ENCODE measurements around the gene CDH10.

GRCh38 chr5:24444414-24444813 is 200.4 kb downstream of the CDH10 start:
- TF ChIP-seq RAD21 (conservative IDR thresholded peaks at IDR 0.05 in 1 of 2, IDR thresholded peaks at IDR 0.05 in 1 of 2) (no peak), CTCF (IDR thresholded peaks at IDR 0.05) (no peak), RARB (CRISPR knock-in tag; IDR thresholded peaks at IDR 0.05) (no peak), REST (IDR thresholded peaks at IDR 0.05) (no peak), KDM5A (IDR thresholded peaks at IDR 0.05) (no peak), RNF2 (IDR thresholded peaks at IDR 0.05; ENCODE audit: borderline replicate concordance, low read depth) (no peak), MAFK (IDR thresholded peaks at IDR 0.05; ENCODE audit: partially characterized antibody) (no peak), PHF8 (IDR thresholded peaks at IDR 0.05; ENCODE audit: borderline replicate concordance, low read depth) (no peak), MAZ (IDR thresholded peaks at IDR 0.05; ENCODE audit: borderline replicate concordance, low read depth, low read length) (no peak), KDM1A (IDR thresholded peaks at IDR 0.05; ENCODE audit: low read depth) (no peak), E2F6 (IDR thresholded peaks at IDR 0.05; ENCODE audit: borderline replicate concordance, low read depth) (no peak), MYC (IDR thresholded peaks at IDR 0.05; ENCODE audit: borderline replicate concordance, low read length) (no peak), POLR2A (IDR thresholded peaks at IDR 0.05; ENCODE audit: low read length) (no peak)
- TF ChIP-seq, protein P1, sequence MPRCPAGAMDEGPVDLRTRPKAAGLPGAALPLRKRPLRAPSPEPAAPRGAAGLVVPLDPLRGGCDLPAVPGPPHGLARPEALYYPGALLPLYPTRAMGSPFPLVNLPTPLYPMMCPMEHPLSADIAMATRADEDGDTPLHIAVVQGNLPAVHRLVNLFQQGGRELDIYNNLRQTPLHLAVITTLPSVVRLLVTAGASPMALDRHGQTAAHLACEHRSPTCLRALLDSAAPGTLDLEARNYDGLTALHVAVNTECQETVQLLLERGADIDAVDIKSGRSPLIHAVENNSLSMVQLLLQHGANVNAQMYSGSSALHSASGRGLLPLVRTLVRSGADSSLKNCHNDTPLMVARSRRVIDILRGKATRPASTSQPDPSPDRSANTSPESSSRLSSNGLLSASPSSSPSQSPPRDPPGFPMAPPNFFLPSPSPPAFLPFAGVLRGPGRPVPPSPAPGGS (IDR thresholded peaks at IDR 0.05) = no peak

Measured in A549 (cell line).